C4-2B (cell line): ENCODE data around the gene SPATA16.
"Not testable (repeated sequence)": the region's sequence is repeated elsewhere in the genome, so short reads cannot be mapped to it uniquely, and the experiment has no call there.

ENCODE experiments used
- H3K27ac ChIP-seq: fragments of 450-650 bp; 2 replicates; pipeline ENCODE4 v1.5.1; 2017
- CTCF ChIP-seq: fragments of 450-650 bp; conservative IDR thresholded peaks from 2 replicates; pipeline ENCODE4 v1.5.1; 2017; ENCODE audit warnings: mild to moderate bottlenecking
- ZFX ChIP-seq: fragments of 450-650 bp; IDR thresholded peaks from 2 replicates; pipeline ENCODE4 v1.6.1; 2017

SPATA16 gene

GRCh38 chr3:173140986-173141385 lies at the start of gene SPATA16:
TSS of gene SPATA16 (minus strand) at chr3:173141235. CDS start at chr3:173117731, 23,504 bp downstream.
- no peak within 1 kb of the TSS for H3K27ac ChIP-seq
- TF ChIP-seq CTCF = no peak
- TF ChIP-seq ZFX = no peak

DNA sequence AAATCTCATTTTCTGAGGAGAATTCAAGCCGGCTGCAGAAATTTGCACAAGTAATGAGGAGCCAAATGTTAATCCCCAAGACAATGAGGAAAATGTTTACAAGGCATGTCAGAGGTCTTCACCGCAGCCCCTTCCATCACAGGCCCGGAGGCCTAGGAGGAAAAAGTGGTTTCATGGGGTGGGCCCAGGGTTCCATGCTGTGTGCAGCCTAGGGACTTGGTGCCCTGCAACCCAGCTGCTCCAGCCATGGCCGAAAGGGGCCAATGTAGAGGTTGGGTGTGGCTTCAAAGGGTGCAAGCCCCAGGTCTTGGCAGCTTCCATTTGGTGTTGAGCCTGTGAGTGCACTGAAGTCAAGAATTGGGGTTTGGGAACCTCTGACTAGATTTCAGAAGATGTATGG lies 42.0 kb upstream of the SPATA16 start:
- H3K27ac ChIP-seq = not testable (repeated sequence)

GRCh38 chr3:173173652-173174051 lies 32.6 kb upstream of the SPATA16 start:
- H3K27ac ChIP-seq = no peak overlapping the region
- no peak for TF ChIP-seq ZFX
- TF ChIP-seq CTCF = no peak

GRCh38 chr3:173159139-173159538 lies 18.1 kb upstream of the SPATA16 start:
- H3K27ac ChIP-seq = not testable (repeated sequence)

DNA sequence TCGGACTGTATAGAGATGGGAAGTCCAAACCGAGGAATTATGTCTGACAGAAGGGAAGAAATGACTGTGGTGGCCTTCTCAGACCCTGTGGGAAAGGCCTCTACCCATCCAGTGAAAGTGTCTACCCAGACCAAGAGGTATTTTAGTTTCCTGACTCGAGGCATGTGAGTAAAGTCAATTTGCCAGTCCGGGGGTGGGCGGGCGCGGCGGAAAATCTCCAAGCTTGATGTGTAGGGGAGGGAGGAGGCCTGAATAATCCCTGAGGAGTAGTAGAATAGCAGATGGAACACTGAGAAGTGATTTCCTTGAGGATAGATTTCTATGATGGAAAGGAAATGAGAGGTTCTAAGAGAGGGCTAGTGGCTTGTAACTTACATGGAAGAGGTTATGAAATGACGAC lies 15.5 kb upstream of the SPATA16 start:
- H3K27ac ChIP-seq = not testable (repeated sequence)

- no peak for TF ChIP-seq CTCF
- TF ChIP-seq ZFX = no peak
- H3K27ac ChIP-seq = no peak overlapping the region
These were observed 12.6 kb upstream of the SPATA16 start for GRCh38 chr3:173153631-173154030.

- no peak for TF ChIP-seq ZFX
- no peak for TF ChIP-seq CTCF
- H3K27ac ChIP-seq = no peak overlapping the region
These were observed 1.6 kb downstream of the SPATA16 start for GRCh38 chr3:173139420-173139819.

- TF ChIP-seq ZFX = no peak
- TF ChIP-seq CTCF = no peak
- no peak overlapping the region for H3K27ac ChIP-seq
These were observed 3.0 kb downstream of the SPATA16 start for GRCh38 chr3:173138026-173138425.

- TF ChIP-seq CTCF (no peak), ZFX (no peak)
- H3K27ac ChIP-seq = no peak overlapping the region
These were observed 6.0 kb downstream of the SPATA16 start for GRCh38 chr3:173135059-173135458.
